GM21717 (cell line): Measurements from ENCODE around the gene USH2A.
A peak's percentile ranks its signal among the peaks of the same experiment; 100 is the strongest.
"Not testable (repeated sequence)": the region's sequence is repeated elsewhere in the genome, so short reads cannot be mapped to it uniquely, and the experiment has no call there.

Experiments used
- ATAC-seq: cut with Tn5 transposase; IDR thresholded peaks from one replicate; pipeline ENCODE4 v1.9.1; 2021; ENCODE audit warnings: mild to moderate bottlenecking, moderate library complexity; ENCODE audit not compliant: unreplicated experiment

Gene USH2A

GRCh38 chr1:216051071-216051470 is 372.2 kb downstream of the USH2A start:
- no peak for ATAC-seq

GRCh38 chr1:216049741-216050430 is 373.4 kb downstream of the USH2A start:
- ATAC-seq = no peak

GRCh38 chr1:216047811-216048572 is 375.3 kb downstream of the USH2A start:
- no peak for ATAC-seq

GRCh38 chr1:216046336-216046735 is 376.9 kb downstream of the USH2A start:
- no peak for ATAC-seq

GRCh38 chr1:216045400-216045799 is 377.8 kb downstream of the USH2A start:
- no peak for ATAC-seq

- ATAC-seq = no peak
Observed at GRCh38 chr1:216044538-216044937, 378.7 kb downstream of the USH2A start.

- ATAC-seq = no peak
Observed at GRCh38 chr1:216034506-216034905, 388.7 kb downstream of the USH2A start.

GRCh38 chr1:216032961-216033614 is 390.2 kb downstream of the USH2A start:
- no peak for ATAC-seq

- ATAC-seq = no peak
Observed at GRCh38 chr1:216032284-216032683, 391.0 kb downstream of the USH2A start.

GRCh38 chr1:216028631-216029030 is 394.6 kb downstream of the USH2A start:
- no peak for ATAC-seq

GRCh38 chr1:216024546-216024945 is 398.7 kb downstream of the USH2A start:
- no peak for ATAC-seq

GRCh38 chr1:216020743-216021345 is 402.4 kb downstream of the USH2A start:
- ATAC-seq = no peak

GRCh38 chr1:216015116-216015515 is 408.1 kb downstream of the USH2A start:
- ATAC-seq = no peak

- no peak for ATAC-seq
Observed at GRCh38 chr1:216014086-216014485, 409.2 kb downstream of the USH2A start.

GRCh38 chr1:216009456-216009855 is 413.8 kb downstream of the USH2A start:
- ATAC-seq = not testable (repeated sequence)

- ATAC-seq = peak; percentile 100
Observed at GRCh38 chr1:216005916-216006315, 417.3 kb downstream of the USH2A start.

- no peak for ATAC-seq
Observed at GRCh38 chr1:215992620-215993019, 430.6 kb downstream of the USH2A start.

GRCh38 chr1:215987092-215987875 is 436.0 kb downstream of the USH2A start:
- no peak for ATAC-seq

- ATAC-seq = no peak
Observed at GRCh38 chr1:215986401-215986800, 436.8 kb downstream of the USH2A start.

GRCh38 chr1:215983680-215984079 is 439.6 kb downstream of the USH2A start:
- no peak for ATAC-seq
